Stimulated activated CD4-positive, alpha-beta T cell treated with anti-CD3 and anti-CD28 coated beads, TNF-alpha, amount 100 ng/mL, for 1 hour (primary cell): ENCODE results near the gene ZNF423.

Experiments
- DNase-seq, 3 donors: peaks; one replicate each; pipeline ENCODE4 v3.0.0-alpha.2; 2020; ENCODE audit warnings: low read depth in 3 of 3, low spot score in 1 of 3

ZNF423 gene

GRCh38 chr16:49788986-49789385 lies 66.9 kb downstream of the ZNF423 start:
- no peak for DNase-seq

- no peak for DNase-seq
Measured at GRCh38 chr16:49788572-49788971, 67.3 kb downstream of the ZNF423 start.

GRCh38 chr16:49786926-49787557 lies 68.9 kb downstream of the ZNF423 start:
- DNase-seq = no peak

GRCh38 chr16:49785970-49786369 lies 69.9 kb downstream of the ZNF423 start:
- no peak for DNase-seq

- DNase-seq = no peak
Measured at GRCh38 chr16:49782405-49782804, 73.5 kb downstream of the ZNF423 start.

GRCh38 chr16:49781401-49781800 lies 74.5 kb downstream of the ZNF423 start:
- DNase-seq = no peak

- DNase-seq = no peak
Measured at GRCh38 chr16:49780433-49780832, 75.5 kb downstream of the ZNF423 start.

- DNase-seq = no peak
Measured at GRCh38 chr16:49779979-49780378, 75.9 kb downstream of the ZNF423 start.

- no peak for DNase-seq
Measured at GRCh38 chr16:49778202-49778930, 77.5 kb downstream of the ZNF423 start.

GRCh38 chr16:49776734-49777133 lies 79.2 kb downstream of the ZNF423 start:
- DNase-seq = no peak

GRCh38 chr16:49776085-49776595 lies 79.8 kb downstream of the ZNF423 start:
- DNase-seq = no peak

GRCh38 chr16:49775581-49775980 lies 80.3 kb downstream of the ZNF423 start:
- no peak for DNase-seq

GRCh38 chr16:49775018-49775417 lies 80.9 kb downstream of the ZNF423 start:
- DNase-seq = no peak

- DNase-seq = no peak
Measured at GRCh38 chr16:49773534-49774475, 82.1 kb downstream of the ZNF423 start.

- no peak for DNase-seq
Measured at GRCh38 chr16:49767998-49768397, 87.9 kb downstream of the ZNF423 start.

GRCh38 chr16:49767414-49767813 lies 88.5 kb downstream of the ZNF423 start:
- DNase-seq = no peak

GRCh38 chr16:49766225-49766624 lies 89.7 kb downstream of the ZNF423 start:
- no peak for DNase-seq

GRCh38 chr16:49763826-49764225 lies 92.1 kb downstream of the ZNF423 start:
- DNase-seq = no peak

GRCh38 chr16:49760815-49761214 lies 95.1 kb downstream of the ZNF423 start:
- DNase-seq = no peak

GRCh38 chr16:49757559-49758069 lies 98.3 kb downstream of the ZNF423 start:
- DNase-seq = no peak
